Astrocyte (in vitro differentiated cells and primary cell): ENCODE results near the gene PRKD3. TPM values are rescaled to one million over a fixed set of nuclear protein-coding genes. Genes with fewer than 3 reads are reported as not detected.

Experiments
- DNase-seq: peaks from one replicate; pipeline ENCODE4 v3.0.0-alpha.2; 2010; ENCODE audit warnings: low read depth
- FAIRE-seq: peaks from 2 replicates; lab custom pipeline; 2011; peaks lifted over from hg19 to GRCh38; lab: Jason Lieb, UNC
- H2AFZ ChIP-seq: 2 replicates; pipeline ENCODE4 v1.6.0; 2012; ENCODE audit warnings: low read depth, low read length, inconsistent platforms
- H3K27ac ChIP-seq: 2 replicates; pipeline ENCODE4 v1.5.1; 2011; ENCODE audit warnings: low read depth, low read length, inconsistent platforms
- H3K27me3 ChIP-seq: 2 replicates; pipeline ENCODE4 v1.6.0; 2011; ENCODE audit warnings: low read length, inconsistent platforms; ENCODE audit not compliant: insufficient read depth
- H3K36me3 ChIP-seq: 2 replicates; pipeline ENCODE4 v1.5.1; 2011; ENCODE audit warnings: low read length, inconsistent platforms; ENCODE audit not compliant: insufficient read depth
- H3K4me1 ChIP-seq: 2 replicates; pipeline ENCODE4 v1.5.1; 2011; ENCODE audit warnings: low read length, inconsistent platforms; ENCODE audit not compliant: insufficient read depth
- H3K4me2 ChIP-seq: 2 replicates; pipeline ENCODE4 v1.6.0; 2012; ENCODE audit warnings: low read length, inconsistent platforms
- H3K4me3 ChIP-seq: 2 replicates; pipeline ENCODE4 v1.5.1; 2011; ENCODE audit warnings: low read depth, mild to moderate bottlenecking, low read length, inconsistent platforms; ENCODE audit not compliant: insufficient read depth
- H3K79me2 ChIP-seq: 2 replicates; pipeline ENCODE4 v1.6.0; 2012; ENCODE audit warnings: mild to moderate bottlenecking, low read length, inconsistent platforms; ENCODE audit not compliant: insufficient read depth
- H3K9ac ChIP-seq: 2 replicates; pipeline ENCODE4 v1.6.0; 2012; ENCODE audit warnings: mild to moderate bottlenecking, low read length, inconsistent platforms
- H3K9me3 ChIP-seq: 2 replicates; pipeline ENCODE4 v1.5.1; 2012; ENCODE audit warnings: low read depth, mild to moderate bottlenecking, low read length, inconsistent platforms; ENCODE audit not compliant: insufficient read depth
- H4K20me1 ChIP-seq: 2 replicates; pipeline ENCODE4 v1.6.0; 2012; ENCODE audit warnings: low read length, inconsistent platforms; ENCODE audit not compliant: insufficient read depth
- H3K27ac Mint-ChIP-seq: one replicate; pipeline ENCODE4 v1.8.0; 2021; ENCODE audit warnings: mild to moderate bottlenecking, mixed read lengths; ENCODE audit not compliant: unreplicated experiment
- H3K27me3 Mint-ChIP-seq: one replicate; pipeline ENCODE4 v1.8.0; 2021; ENCODE audit warnings: low read depth, mixed read lengths; ENCODE audit not compliant: unreplicated experiment
- H3K36me3 Mint-ChIP-seq: one replicate; pipeline ENCODE4 v1.8.0; 2021; ENCODE audit warnings: low read depth, mixed read lengths; ENCODE audit not compliant: unreplicated experiment
- H3K4me1 Mint-ChIP-seq: one replicate; pipeline ENCODE4 v1.8.0; 2021; ENCODE audit warnings: low read depth, mixed read lengths; ENCODE audit not compliant: unreplicated experiment
- H3K4me3 Mint-ChIP-seq: one replicate; pipeline ENCODE4 v1.8.0; 2021; ENCODE audit warnings: mild to moderate bottlenecking, moderate library complexity, mixed read lengths; ENCODE audit not compliant: unreplicated experiment
- H3K9me3 Mint-ChIP-seq: one replicate; pipeline ENCODE4 v1.8.0; 2021; ENCODE audit warnings: mild to moderate bottlenecking, mixed read lengths; ENCODE audit not compliant: unreplicated experiment
- EZH2 ChIP-seq: IDR thresholded peaks from 2 replicates; pipeline ENCODE4 v1.6.1; 2012; ENCODE audit warnings: mild to moderate bottlenecking, low read length, inconsistent platforms; ENCODE audit not compliant: insufficient read depth
- total RNA-seq: library from RNA; stranded (reverse); gene quantifications from 2 replicates; pipeline ENCODE4 v1.2.1, GENCODE V29; 2021
- TF ChIP-seq, protein P1 (sequence below): IDR thresholded peaks from 2 replicates; pipeline ENCODE4 v1.5.1; 2011; ENCODE audit warnings: low read depth, mild to moderate bottlenecking, inconsistent platforms, low read length, moderate library complexity; ENCODE audit not compliant: insufficient read depth

PRKD3 gene
- total RNA-seq, 1 donor from 2014 or later, result 42.5 TPM

DNA sequence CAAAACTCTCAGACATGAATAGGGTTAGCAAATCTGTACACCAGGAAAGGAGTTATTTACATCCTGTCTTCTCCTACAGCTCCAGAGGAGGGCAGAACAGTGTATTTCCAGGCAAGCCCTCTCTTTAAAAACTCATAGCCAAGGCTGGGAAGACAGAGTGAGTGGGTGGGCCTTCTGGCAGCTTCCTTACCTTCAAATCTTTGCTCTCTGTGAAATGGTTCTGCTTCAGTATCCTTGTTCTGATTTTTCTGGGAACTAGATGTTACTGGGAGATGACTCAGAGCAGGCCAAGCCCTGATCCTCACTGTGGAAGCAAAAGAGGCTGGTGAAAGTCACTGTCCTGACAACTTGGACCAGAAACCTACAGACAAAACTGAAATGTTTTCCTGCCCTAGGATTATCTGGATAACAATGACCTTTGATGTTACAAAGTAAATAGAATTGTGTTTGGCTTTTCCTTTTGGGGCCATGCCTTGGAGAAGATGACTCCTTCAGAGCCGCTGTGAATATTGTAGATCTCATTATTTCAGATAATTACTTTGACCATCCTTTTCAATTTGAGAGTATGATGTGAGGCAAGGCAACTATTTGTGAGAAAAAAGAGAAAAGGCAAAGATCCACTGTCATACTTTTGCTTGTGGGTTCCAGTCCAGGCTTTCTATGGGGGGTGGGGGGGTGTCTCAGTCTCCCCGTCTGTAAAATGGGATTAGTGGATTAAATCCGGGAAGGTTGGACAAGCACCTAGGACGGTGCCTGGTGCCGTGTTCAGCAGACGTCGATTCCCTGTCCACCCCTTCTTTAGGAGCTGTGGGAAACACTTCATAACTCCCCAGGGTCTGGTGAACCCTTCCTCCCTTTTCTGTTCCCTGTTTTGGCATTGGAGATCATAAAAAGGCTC, 19.2 kb upstream of the PRKD3 start:
- no peaks in the 10 kb centered on the region for H3K36me3 Mint-ChIP-seq
- Histone ChIP-seq H3K9ac (peak overlapping the region; percentile 81), H3K4me1 (peaks cover 12% of the 10 kb centered on the region), H4K20me1 (no peaks in the 10 kb centered on the region), H3K4me2 (peak overlapping the region; percentile 92), H3K27me3 (no peaks in the 10 kb centered on the region), H3K36me3 (no peaks in the 10 kb centered on the region), H3K4me3 (peak overlapping the region; percentile 70), H3K79me2 (no peaks in the 10 kb centered on the region), H3K9me3 (no peaks in the 10 kb centered on the region), H3K27ac (peak overlapping the region; percentile 31), H2AFZ (peak overlapping the region; percentile 90)
- FAIRE-seq (peak; percentile 64), DNase-seq (peak; percentile 69)
- no peak for TF ChIP-seq EZH2
- TF ChIP-seq, protein P1, sequence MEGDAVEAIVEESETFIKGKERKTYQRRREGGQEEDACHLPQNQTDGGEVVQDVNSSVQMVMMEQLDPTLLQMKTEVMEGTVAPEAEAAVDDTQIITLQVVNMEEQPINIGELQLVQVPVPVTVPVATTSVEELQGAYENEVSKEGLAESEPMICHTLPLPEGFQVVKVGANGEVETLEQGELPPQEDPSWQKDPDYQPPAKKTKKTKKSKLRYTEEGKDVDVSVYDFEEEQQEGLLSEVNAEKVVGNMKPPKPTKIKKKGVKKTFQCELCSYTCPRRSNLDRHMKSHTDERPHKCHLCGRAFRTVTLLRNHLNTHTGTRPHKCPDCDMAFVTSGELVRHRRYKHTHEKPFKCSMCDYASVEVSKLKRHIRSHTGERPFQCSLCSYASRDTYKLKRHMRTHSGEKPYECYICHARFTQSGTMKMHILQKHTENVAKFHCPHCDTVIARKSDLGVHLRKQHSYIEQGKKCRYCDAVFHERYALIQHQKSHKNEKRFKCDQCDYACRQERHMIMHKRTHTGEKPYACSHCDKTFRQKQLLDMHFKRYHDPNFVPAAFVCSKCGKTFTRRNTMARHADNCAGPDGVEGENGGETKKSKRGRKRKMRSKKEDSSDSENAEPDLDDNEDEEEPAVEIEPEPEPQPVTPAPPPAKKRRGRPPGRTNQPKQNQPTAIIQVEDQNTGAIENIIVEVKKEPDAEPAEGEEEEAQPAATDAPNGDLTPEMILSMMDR, result peak; percentile 44
- no peaks in the 10 kb centered on the region for H3K27me3 Mint-ChIP-seq
- peak overlapping the region; percentile 77 for H3K27ac Mint-ChIP-seq
- H3K4me3 Mint-ChIP-seq, result peak overlapping the region; percentile 73
- no peaks in the 10 kb centered on the region for H3K9me3 Mint-ChIP-seq
- peaks cover 22% of the 10 kb centered on the region for H3K4me1 Mint-ChIP-seq

DNA sequence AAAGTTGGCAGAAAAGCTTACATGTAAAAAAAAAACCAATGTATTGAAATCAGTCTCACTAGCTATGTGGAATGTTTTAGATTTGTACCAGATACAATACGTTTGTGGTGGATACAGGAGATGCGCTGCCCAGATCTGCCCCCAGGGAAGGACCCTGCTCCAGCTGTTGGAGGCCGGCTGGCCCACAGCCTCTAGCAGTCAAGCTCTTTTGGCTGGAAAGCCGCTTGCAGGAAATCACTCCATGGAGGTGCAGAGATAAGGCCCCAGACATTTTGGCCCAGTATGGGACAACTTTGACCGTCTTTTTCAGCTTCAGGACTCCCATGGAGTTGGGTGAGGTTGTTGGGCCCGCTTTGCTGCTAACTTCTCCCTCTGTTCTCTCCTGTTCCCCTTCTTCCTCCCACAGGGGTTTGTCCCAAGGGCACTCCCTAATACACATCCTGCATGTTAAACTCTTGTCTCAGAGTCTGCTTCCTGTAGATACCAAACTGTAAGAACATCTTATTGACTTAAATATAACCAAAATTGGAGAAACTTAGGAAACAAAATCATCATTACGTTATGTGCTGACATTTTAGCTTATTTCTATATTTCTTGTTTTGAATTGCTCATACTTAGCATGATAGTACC, 18.1 kb upstream of the PRKD3 start:
- H3K4me1 Mint-ChIP-seq, result peaks cover 20% of the 10 kb centered on the region
- H3K4me2 ChIP-seq, result no peak overlapping the region
- H3K27me3 ChIP-seq, result no peaks in the 10 kb centered on the region
- no peaks in the 10 kb centered on the region for H3K79me2 ChIP-seq
- no peak overlapping the region for H3K27ac ChIP-seq
- no peak for TF ChIP-seq EZH2
- TF ChIP-seq, protein P1, result no peak
- H3K27me3 Mint-ChIP-seq, result no peaks in the 10 kb centered on the region
- FAIRE-seq (no peak), DNase-seq (no peak)
- no peaks in the 10 kb centered on the region for H3K9me3 ChIP-seq
- H3K4me3 Mint-ChIP-seq, result no peak overlapping the region
- H4K20me1 ChIP-seq, result no peaks in the 10 kb centered on the region
- peaks cover 12% of the 10 kb centered on the region for H3K4me1 ChIP-seq
- H3K4me3 ChIP-seq, result no peak overlapping the region
- H3K36me3 Mint-ChIP-seq, result no peaks in the 10 kb centered on the region
- H3K9me3 Mint-ChIP-seq, result no peaks in the 10 kb centered on the region
- H3K36me3 ChIP-seq, result no peaks in the 10 kb centered on the region
- peak overlapping the region; percentile 68 for H3K27ac Mint-ChIP-seq
- no peak overlapping the region for H3K9ac ChIP-seq
- H2AFZ ChIP-seq, result no peak overlapping the region
